Liver (tissue), 9 donors: ENCODE results near the gene CASZ1. TPM values are rescaled to one million over a fixed set of nuclear protein-coding genes. Genes with fewer than 3 reads are reported as not detected.

Source experiments
- DNase-seq: peaks from one replicate; pipeline ENCODE4 v3.0.0-alpha.2; 2017; ENCODE audit warnings: low spot score
- H3K27ac ChIP-seq, 2 donors: one replicate each; pipeline ENCODE4 v1.7.0; 2013; ENCODE audit warnings: inconsistent platforms in 2 of 2, low read length in 2 of 2, control low read depth in 1 of 2, low read depth in 1 of 2, mild to moderate bottlenecking in 1 of 2
- H3K27me3 ChIP-seq, 4 donors: one replicate each; pipeline versions ENCODE4 v1.6.1 to v1.7.0; 2013; ENCODE audit warnings: low read length in 3 of 4, inconsistent platforms in 1 of 4, mild to moderate bottlenecking in 1 of 4, moderate library complexity in 1 of 4; ENCODE audit not compliant: control insufficient read depth in 4 of 4, insufficient read depth in 4 of 4
- H3K36me3 ChIP-seq, 4 donors: one replicate each; pipeline versions ENCODE4 v1.6.1 to v1.7.0; 2013; ENCODE audit warnings: low read length in 3 of 4, mild to moderate bottlenecking in 3 of 4, low read depth in 1 of 4, moderate library complexity in 1 of 4; ENCODE audit not compliant: control insufficient read depth in 4 of 4, insufficient read depth in 3 of 4
- H3K4me1 ChIP-seq, 4 donors: one replicate each; pipeline versions ENCODE4 v1.6.1 to v1.7.0; 2013; ENCODE audit warnings: low read length in 3 of 4, mild to moderate bottlenecking in 3 of 4, moderate library complexity in 1 of 4; ENCODE audit not compliant: control insufficient read depth in 4 of 4, insufficient read depth in 4 of 4
- H3K4me3 ChIP-seq, 3 donors: one replicate each; pipeline versions ENCODE4 v1.6.1 to v1.7.0; 2013; ENCODE audit warnings: low read length in 3 of 3, control low read depth in 1 of 3, low read depth in 1 of 3, mild to moderate bottlenecking in 1 of 3
- H3K9ac ChIP-seq, 2 donors: one replicate each; pipeline ENCODE4 v1.7.0; 2013; ENCODE audit warnings: low read length in 2 of 2, mild to moderate bottlenecking in 2 of 2, moderate library complexity in 2 of 2, control low read depth in 1 of 2, low read depth in 1 of 2
- H3K9me3 ChIP-seq, 4 donors: one replicate each; pipeline versions ENCODE4 v1.6.1 to v1.7.0; 2013; ENCODE audit warnings: low read length in 3 of 4; ENCODE audit not compliant: control insufficient read depth in 4 of 4
- ATF3 ChIP-seq: IDR thresholded peaks from 2 replicates; pipeline ENCODE4 v1.6.1; 2016; ENCODE audit warnings: antibody characterized with exemption
- EGR1 ChIP-seq, 2 donors: IDR thresholded peaks; 2 replicates each; pipeline ENCODE4 v1.6.1; 2016 to 2018; ENCODE audit warnings: antibody characterized with exemption in 2 of 2, low read depth in 2 of 2
- FOXA1 ChIP-seq: IDR thresholded peaks from 2 replicates; pipeline ENCODE4 v1.6.1; 2016; ENCODE audit warnings: antibody characterized with exemption
- FOXA2 ChIP-seq: IDR thresholded peaks from 2 replicates; pipeline ENCODE4 v1.6.1; 2016; ENCODE audit warnings: antibody characterized with exemption
- GABPA ChIP-seq, 2 donors: IDR thresholded peaks in 1 of 2; conservative IDR thresholded peaks in 1 of 2; 2 replicates each; pipeline ENCODE4 v1.6.1; 2016; ENCODE audit warnings: antibody characterized with exemption in 2 of 2, mild to moderate bottlenecking in 1 of 2, moderate library complexity in 1 of 2
- HNF4A ChIP-seq, 2 donors: conservative IDR thresholded peaks; 2 replicates each; pipeline ENCODE4 v1.6.1; 2016; ENCODE audit warnings: antibody characterized with exemption in 2 of 2, mild to moderate bottlenecking in 2 of 2
- HNF4G ChIP-seq: IDR thresholded peaks from 2 replicates; pipeline ENCODE4 v1.6.1; 2016; ENCODE audit warnings: antibody characterized with exemption
- JUND ChIP-seq, 2 donors: IDR thresholded peaks; 2 replicates each; pipeline ENCODE4 v1.6.1; 2016; ENCODE audit warnings: antibody characterized with exemption in 2 of 2
- MAX ChIP-seq: IDR thresholded peaks from 2 replicates; pipeline ENCODE4 v1.6.1; 2016; ENCODE audit warnings: antibody characterized with exemption
- RAD21 ChIP-seq, 2 donors: IDR thresholded peaks; 2 replicates each; pipeline ENCODE4 v1.6.1; 2016; ENCODE audit warnings: antibody characterized with exemption in 2 of 2, mild to moderate bottlenecking in 2 of 2
- RXRA ChIP-seq, 2 donors: IDR thresholded peaks; 2 replicates each; pipeline ENCODE4 v1.6.1; 2017 to 2018; ENCODE audit warnings: antibody characterized with exemption in 2 of 2, mild to moderate bottlenecking in 1 of 2
- SP1 ChIP-seq: IDR thresholded peaks from 2 replicates; pipeline ENCODE4 v1.6.1; 2018; ENCODE audit warnings: antibody characterized with exemption, mild to moderate bottlenecking
- TAF1 ChIP-seq: conservative IDR thresholded peaks from 2 replicates; pipeline ENCODE4 v1.6.1; 2016; ENCODE audit warnings: antibody characterized with exemption, mild to moderate bottlenecking
- YY1 ChIP-seq: IDR thresholded peaks from 2 replicates; pipeline ENCODE4 v1.6.1; 2016; ENCODE audit warnings: antibody characterized with exemption, mild to moderate bottlenecking
- WGBS: extraction: QIAGEN DNeasy Blood & Tissue Kit; methylation state at CpG from one replicate; pipeline ENCODE4 v1.1.7; 2013; 5-methylcytosine and 5-hydroxymethylcytosine counted together
- polyA plus RNA-seq, 2 donors: library from polyadenylated mRNA; stranded (reverse) in 1 of 2; unstranded in 1 of 2; fragments of 200-250 nt in 1 of 2; fragments of >200 nt in 1 of 2; fragmentation: Nextera tagmentation in 1 of 2; extraction: Ambion mirVana in 1 of 2; gene quantifications; one replicate each; pipeline versions ENCODE4 v1.2.1 to v1.2.3, GENCODE V29; 2013 to 2015
- total RNA-seq, 2 donors: library from RNA; depleted of rRNA; stranded (reverse); fragments of >200 nt; gene quantifications; one replicate each; pipeline ENCODE4 v1.2.3, GENCODE V29; 2014
- TF ChIP-seq, protein P1 (sequence below): IDR thresholded peaks from 2 replicates; pipeline ENCODE4 v1.6.1; 2016; ENCODE audit warnings: antibody characterized with exemption
- TF ChIP-seq, protein P2 (sequence below): fragments of 150-350 bp; IDR thresholded peaks from 2 replicates; pipeline ENCODE4 v1.5.1; 2017; ENCODE audit warnings: improper control_type of control experiment, low read depth, low read length; ENCODE audit not compliant: missing input control
- TF ChIP-seq, protein P3 (sequence below): IDR thresholded peaks from 2 replicates; pipeline ENCODE4 v1.6.1; 2016; ENCODE audit warnings: antibody characterized with exemption, mild to moderate bottlenecking
- donor health status: healthy.
- donor health status: healthy.
- donor health status: healthy.
- donor health status: healthy.
- donor health status: healthy.

CASZ1 gene
- total and polyA plus RNA-seq, 4 donors, result 1.0 to 3.5 (median 1.9) TPM

DNA sequence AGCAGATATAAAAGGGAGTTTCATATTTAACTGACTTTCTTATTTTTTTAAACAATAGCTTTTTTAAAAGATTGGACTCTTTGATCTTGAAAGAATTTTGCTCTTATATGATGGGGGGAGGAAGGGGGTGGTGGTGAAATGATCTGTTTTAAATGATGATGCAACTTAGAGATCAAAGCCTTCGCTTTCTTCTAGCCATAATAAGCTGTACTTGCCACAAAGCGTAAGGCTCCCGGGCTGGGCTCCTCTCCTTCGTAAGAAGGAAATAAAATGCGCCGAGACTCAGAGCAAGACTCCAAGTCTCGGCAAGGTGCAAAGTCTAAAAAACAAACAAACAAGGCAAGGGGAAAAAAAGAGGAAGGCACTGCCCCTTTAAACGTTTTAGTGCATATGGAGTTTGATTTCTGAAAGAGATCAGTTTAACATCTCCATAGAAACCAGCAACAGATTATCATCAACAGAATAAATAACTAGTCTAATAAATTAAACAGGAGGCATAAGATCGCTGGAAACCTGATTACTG is 3.3 kb downstream of the CASZ1 start:
- no peak for TF ChIP-seq FOXA1
- no peak for TF ChIP-seq TAF1
- TF ChIP-seq, protein P1, sequence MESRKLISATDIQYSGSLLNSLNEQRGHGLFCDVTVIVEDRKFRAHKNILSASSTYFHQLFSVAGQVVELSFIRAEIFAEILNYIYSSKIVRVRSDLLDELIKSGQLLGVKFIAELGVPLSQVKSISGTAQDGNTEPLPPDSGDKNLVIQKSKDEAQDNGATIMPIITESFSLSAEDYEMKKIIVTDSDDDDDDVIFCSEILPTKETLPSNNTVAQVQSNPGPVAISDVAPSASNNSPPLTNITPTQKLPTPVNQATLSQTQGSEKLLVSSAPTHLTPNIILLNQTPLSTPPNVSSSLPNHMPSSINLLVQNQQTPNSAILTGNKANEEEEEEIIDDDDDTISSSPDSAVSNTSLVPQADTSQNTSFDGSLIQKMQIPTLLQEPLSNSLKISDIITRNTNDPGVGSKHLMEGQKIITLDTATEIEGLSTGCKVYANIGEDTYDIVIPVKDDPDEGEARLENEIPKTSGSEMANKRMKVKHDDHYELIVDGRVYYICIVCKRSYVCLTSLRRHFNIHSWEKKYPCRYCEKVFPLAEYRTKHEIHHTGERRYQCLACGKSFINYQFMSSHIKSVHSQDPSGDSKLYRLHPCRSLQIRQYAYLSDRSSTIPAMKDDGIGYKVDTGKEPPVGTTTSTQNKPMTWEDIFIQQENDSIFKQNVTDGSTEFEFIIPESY, result no peak
- TF ChIP-seq, protein P2, sequence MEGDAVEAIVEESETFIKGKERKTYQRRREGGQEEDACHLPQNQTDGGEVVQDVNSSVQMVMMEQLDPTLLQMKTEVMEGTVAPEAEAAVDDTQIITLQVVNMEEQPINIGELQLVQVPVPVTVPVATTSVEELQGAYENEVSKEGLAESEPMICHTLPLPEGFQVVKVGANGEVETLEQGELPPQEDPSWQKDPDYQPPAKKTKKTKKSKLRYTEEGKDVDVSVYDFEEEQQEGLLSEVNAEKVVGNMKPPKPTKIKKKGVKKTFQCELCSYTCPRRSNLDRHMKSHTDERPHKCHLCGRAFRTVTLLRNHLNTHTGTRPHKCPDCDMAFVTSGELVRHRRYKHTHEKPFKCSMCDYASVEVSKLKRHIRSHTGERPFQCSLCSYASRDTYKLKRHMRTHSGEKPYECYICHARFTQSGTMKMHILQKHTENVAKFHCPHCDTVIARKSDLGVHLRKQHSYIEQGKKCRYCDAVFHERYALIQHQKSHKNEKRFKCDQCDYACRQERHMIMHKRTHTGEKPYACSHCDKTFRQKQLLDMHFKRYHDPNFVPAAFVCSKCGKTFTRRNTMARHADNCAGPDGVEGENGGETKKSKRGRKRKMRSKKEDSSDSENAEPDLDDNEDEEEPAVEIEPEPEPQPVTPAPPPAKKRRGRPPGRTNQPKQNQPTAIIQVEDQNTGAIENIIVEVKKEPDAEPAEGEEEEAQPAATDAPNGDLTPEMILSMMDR, result no peak
- TF ChIP-seq, protein P3, sequence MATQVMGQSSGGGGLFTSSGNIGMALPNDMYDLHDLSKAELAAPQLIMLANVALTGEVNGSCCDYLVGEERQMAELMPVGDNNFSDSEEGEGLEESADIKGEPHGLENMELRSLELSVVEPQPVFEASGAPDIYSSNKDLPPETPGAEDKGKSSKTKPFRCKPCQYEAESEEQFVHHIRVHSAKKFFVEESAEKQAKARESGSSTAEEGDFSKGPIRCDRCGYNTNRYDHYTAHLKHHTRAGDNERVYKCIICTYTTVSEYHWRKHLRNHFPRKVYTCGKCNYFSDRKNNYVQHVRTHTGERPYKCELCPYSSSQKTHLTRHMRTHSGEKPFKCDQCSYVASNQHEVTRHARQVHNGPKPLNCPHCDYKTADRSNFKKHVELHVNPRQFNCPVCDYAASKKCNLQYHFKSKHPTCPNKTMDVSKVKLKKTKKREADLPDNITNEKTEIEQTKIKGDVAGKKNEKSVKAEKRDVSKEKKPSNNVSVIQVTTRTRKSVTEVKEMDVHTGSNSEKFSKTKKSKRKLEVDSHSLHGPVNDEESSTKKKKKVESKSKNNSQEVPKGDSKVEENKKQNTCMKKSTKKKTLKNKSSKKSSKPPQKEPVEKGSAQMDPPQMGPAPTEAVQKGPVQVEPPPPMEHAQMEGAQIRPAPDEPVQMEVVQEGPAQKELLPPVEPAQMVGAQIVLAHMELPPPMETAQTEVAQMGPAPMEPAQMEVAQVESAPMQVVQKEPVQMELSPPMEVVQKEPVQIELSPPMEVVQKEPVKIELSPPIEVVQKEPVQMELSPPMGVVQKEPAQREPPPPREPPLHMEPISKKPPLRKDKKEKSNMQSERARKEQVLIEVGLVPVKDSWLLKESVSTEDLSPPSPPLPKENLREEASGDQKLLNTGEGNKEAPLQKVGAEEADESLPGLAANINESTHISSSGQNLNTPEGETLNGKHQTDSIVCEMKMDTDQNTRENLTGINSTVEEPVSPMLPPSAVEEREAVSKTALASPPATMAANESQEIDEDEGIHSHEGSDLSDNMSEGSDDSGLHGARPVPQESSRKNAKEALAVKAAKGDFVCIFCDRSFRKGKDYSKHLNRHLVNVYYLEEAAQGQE, result no peak
- TF ChIP-seq JUND (IDR thresholded peaks at IDR 0.05), result no peak
- TF ChIP-seq GABPA (IDR thresholded peaks at IDR 0.05 in 1 of 2, conservative IDR thresholded peaks at IDR 0.05 in 1 of 2), result no peak
- TF ChIP-seq SP1, result no peak
- no peak for TF ChIP-seq FOXA2
- no peak for TF ChIP-seq MAX
- TF ChIP-seq HNF4A (conservative IDR thresholded peaks at IDR 0.05), result no peak
- 5% methylated on average over 9 of the region's 9 CpGs for WGBS
- H3K36me3 ChIP-seq, result no peaks in the 10 kb centered on the region
- no peaks in the 10 kb centered on the region for H3K9me3 ChIP-seq
- peaks cover 0 to 11% (median 0%) of the 10 kb centered on the region in 4 donors for H3K27me3 ChIP-seq
- H3K27ac ChIP-seq, result no peak overlapping the region
- peak overlapping the region in 1 of 3 donors; percentile 86 for H3K4me3 ChIP-seq
- H3K9ac ChIP-seq, result no peak overlapping the region
- peaks cover 20 to 38% (median 23%) of the 10 kb centered on the region in 4 donors for H3K4me1 ChIP-seq
- DNase-seq, result no peak

- H3K4me3 ChIP-seq, result no peak overlapping the region
- H3K9me3 ChIP-seq, result no peaks in the 10 kb centered on the region
- no peaks in the 10 kb centered on the region for H3K36me3 ChIP-seq
- H3K27ac ChIP-seq, result no peak overlapping the region
- peaks cover 0 to 11% (median 0%) of the 10 kb centered on the region in 4 donors for H3K27me3 ChIP-seq
- WGBS, result 52% methylated on average over 8 of the region's 8 CpGs
- no peak for DNase-seq
- H3K9ac ChIP-seq, result no peak overlapping the region
- H3K4me1 ChIP-seq, result peaks cover 18 to 35% (median 21%) of the 10 kb centered on the region in 4 donors
- TF ChIP-seq, protein P2, result no peak
- no peak for TF ChIP-seq RAD21 (IDR thresholded peaks at IDR 0.05)
- TF ChIP-seq EGR1 (IDR thresholded peaks at IDR 0.05; ENCODE audit: low read depth in 2 of 2), result no peak
- TF ChIP-seq FOXA2, result no peak
- TF ChIP-seq, protein P1, result no peak
- TF ChIP-seq SP1, result no peak
- no peak for TF ChIP-seq FOXA1
- TF ChIP-seq ATF3, result no peak
- TF ChIP-seq JUND (IDR thresholded peaks at IDR 0.05), result no peak
- TF ChIP-seq GABPA (IDR thresholded peaks at IDR 0.05 in 1 of 2, conservative IDR thresholded peaks at IDR 0.05 in 1 of 2), result no peak
- TF ChIP-seq HNF4G, result no peak
- TF ChIP-seq HNF4A (conservative IDR thresholded peaks at IDR 0.05), result no peak
- TF ChIP-seq YY1, result no peak
- TF ChIP-seq RXRA (IDR thresholded peaks at IDR 0.05), result no peak
Measured at GRCh38 chr1:10791105-10791951, 5.1 kb downstream of the CASZ1 start.
